Midbrain (tissue), 1 donor: ENCODE measurements around the gene SBK3.
A peak's percentile ranks its signal among the peaks of the same experiment; 100 is the strongest.
"Not testable (repeated sequence)": the region's sequence is repeated elsewhere in the genome, so short reads cannot be mapped to it uniquely, and the experiment has no call there.

Experiments
- DNase-seq: peaks from one replicate; lab custom pipeline; 2025; lab: John Stamatoyannopoulos, UW

Gene SBK3, protein sequence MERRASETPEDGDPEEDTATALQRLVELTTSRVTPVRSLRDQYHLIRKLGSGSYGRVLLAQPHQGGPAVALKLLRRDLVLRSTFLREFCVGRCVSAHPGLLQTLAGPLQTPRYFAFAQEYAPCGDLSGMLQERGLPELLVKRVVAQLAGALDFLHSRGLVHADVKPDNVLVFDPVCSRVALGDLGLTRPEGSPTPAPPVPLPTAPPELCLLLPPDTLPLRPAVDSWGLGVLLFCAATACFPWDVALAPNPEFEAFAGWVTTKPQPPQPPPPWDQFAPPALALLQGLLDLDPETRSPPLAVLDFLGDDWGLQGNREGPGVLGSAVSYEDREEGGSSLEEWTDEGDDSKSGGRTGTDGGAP

DNA sequence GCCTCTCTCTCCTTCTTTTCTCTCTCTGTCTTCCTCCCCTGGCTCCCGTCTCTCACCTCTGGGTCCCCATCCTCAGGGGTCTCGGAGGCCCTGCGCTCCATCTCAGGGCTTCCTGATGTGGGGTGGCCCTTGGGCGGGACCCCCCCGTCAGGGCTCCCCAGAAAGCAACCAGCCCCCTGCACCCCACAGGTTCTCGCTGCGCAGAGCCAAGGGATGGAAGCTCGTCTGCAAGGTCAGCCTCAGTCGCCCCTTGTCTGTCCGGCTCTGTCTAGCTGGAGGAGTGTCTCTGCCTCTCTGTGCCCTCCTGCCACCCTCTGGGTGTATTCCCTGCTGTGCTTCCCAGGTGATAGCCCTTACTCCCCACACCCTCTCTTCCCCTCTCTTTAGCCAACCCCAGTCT lies at the start of gene SBK3:
Gene SBK3 (minus strand): TSS at position 101 of the 400 bp plus-strand sequence. CDS start 0 bp downstream, at position 101.
- DNase-seq = no peak

DNA sequence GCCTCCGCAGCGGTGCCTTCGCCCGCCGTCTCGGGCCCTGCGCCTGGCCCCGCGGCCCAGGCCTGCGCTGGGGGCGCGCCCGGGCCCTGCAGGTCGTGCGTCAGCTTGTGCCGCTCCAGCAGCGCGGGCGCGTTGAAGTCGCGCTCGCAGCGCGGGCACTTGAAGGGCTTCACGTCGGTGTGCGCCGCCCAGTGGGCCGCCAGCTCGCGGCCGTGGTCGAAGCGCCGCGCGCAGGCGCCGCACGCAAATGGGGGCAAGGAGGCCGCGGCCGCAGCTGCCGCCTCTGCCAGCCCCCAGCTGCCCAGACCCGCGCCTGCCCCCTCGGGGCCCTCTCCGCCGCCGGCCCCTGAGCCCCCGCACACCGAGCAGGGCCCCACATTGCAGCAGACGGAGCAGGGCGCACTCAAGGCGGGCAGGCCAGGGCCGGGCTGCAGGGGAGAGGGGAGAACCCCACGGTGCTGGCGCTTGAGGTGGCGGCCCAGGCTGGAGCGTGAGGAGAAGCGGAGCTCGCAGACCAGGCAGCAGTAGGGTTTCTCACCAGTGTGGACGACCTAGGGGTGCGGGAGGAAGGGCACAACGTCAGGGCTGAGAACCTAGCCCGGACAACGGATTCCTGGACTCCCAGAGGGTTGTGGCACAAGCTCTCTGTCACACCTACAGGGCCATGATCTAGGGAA lies 47.9 kb upstream of the SBK3 start:
- no peak for DNase-seq

DNA sequence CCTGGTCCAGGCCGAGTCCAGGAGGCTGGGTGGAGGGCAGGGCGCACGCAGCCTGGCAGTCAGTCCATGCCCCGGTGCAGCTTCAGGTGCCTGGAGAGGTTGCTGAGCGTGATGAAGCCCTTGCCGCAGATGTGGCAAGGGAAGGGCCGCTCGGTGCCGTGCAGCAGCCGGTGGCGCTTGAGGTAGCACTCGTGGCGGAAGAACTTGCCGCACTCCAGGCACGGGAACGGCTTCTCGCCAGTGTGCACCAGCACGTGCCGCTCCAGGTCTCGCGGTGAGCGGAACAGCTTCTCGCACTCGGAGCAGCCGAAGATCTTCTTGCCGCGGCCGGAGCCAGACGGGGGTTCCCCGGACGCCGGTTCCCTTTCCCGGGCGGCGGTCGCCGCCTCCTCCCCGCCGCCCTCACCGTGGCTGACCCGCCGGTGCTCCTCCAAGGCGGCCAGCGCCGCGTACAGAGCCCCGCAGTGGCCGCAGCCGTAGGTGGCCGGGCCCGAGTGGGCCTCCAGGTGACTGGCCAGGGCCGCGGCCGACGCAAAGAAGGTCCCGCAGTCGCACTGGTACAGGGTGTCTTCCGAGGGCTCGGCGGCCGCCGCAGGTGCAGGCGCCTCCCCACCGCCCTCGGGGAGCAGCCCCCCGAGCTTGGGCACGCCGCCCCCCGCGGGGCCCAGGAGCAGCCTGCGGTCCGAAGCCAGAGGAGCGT lies 47.2 kb upstream of the SBK3 start:
- no peak for DNase-seq

DNA sequence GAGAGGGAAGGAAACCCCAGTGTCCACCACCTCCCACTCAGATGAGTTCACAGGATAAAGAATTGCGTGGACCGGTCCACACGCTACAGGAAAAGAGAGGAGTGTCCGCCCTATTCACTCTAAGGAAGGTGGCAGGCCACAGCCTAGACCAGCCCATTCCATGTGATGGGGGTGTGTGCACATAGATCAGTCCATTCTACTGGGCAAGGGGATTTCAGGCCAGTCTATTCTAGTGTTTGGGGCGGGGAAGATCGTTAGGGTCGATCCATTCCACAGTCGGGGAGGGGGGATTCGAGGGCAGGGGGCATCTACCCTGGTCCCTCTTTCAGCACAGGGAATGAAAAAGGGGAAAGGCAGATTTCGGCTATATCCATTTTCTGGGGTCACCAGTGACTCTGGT lies 46.2 kb upstream of the SBK3 start:
- DNase-seq = no peak

DNA sequence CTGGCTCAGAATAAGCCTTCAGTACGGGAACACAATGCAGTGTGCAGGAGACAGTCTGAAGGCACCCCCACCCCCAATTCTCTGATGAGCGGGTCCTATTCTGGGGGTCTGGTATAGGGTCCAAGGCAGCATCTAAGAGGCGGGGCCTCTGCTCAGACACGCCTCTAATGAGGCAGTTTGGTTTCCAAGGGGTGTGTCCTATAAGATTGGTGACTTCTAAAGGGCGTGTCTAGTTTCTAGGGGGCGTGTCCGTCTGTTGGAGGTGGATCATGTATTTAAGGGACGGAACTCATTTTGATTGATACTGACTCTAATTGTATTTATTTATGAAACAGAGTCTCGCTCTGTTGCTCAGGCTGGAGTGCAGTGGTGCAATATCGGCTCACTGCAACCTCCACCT lies 45.3 kb upstream of the SBK3 start:
- no peak for DNase-seq

DNA sequence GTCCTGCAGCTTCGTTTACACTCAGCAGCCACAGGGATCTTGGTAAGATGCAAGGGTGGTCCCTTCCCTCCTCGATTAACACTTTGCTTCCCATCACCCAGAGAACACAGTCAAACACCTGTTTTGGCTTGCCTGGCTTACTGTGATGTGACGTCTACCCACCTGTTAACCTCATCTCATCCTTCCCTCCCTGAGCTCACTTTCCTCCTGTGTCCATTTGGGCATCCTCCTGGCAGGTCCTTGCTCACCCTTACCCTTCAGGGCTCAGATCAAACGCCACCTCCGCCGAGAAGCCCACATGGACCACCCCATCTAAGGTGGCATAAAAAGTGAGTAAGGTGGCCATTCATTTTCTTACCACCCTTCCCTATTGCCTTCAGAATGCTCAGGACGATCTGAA lies 44.8 kb upstream of the SBK3 start:
- DNase-seq = no peak

DNA sequence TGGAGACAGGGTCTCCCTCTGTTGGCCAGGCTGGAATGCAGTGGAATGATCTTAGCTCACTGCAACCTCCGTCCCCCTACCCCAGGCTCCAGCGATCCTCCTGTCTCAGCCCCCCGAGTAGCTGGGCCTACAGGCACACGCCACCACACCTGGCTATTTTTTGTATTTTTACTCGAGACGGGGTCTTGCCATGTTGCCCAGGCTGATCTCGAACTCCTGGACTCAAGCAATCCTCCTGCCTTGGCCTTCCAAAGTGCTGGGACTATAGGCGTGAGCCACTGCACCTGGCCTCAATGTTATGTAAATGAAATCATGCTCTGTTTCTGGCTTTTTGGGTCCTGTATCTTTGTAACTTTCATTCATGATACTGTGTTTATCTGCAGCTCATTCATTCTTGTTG lies 43.4 kb upstream of the SBK3 start:
- no peak for DNase-seq

DNA sequence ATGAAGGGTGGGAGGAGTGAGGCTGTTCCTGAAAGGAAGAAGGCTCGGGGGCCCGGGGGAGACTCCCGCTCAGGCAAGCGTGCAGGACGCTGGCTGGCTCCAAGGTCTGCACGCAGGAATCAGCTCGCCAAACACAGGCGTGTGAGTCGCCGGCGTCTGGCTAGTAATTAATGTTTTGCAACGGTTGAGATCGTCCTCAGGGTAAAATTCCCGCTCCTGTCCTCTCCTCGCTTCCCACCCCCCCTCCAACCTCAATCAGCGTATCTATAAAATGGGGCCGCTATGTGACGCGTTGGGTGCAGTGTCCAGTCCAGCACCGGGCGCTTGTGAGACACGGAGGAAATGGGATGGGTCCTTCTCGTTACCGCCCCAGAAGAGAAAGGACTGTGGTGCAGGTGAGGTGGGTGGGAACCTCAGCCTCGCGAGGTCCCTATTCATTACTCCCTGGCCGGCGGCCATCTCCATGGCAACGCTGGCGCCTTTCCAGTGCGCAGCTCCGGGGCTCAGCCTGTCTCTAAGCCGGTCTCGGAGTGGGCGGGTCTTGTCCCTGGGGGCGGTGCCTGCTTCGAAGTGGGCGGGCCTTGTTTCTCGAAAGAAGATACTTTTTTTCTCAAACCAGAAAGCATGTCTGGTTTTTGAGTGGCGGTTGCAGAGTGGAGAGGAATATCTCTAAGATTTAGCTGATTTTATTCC lies 41.8 kb upstream of the SBK3 start:
- DNase-seq = peak; percentile 91

DNA sequence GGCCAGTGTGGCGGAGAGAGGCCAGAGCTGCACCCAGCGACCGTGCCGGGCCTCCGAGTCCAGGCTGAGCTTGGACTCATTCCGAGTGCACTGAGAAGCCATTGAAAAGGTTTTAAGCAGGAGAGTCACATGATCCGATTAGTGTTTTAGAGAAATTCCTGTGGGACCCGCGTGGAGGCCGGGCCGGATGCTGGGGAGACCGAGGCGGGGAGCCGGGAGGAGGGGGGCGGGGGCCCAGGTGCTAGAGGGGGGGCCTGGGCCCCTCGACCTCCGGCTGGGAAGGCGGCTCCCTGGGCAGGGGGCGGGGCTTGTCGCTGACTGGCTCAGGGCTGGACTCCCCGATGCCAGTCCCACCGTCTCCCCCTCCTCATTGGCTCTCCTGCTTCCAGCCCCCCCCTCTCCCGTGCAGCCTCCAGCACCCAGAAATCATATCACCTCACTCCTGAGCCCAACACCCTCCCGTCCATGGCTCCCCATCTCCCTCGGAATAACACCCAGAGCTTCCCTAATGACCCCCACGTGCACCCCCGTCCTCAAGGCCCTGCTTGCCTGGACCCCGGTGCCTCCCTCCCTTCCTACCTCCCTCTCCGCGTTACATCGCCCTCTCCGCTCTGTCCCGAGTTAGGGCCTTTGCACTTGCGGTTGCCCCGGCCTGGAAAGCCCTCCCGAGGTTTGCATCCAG lies 40.5 kb upstream of the SBK3 start:
- peak; percentile 67 for DNase-seq

DNA sequence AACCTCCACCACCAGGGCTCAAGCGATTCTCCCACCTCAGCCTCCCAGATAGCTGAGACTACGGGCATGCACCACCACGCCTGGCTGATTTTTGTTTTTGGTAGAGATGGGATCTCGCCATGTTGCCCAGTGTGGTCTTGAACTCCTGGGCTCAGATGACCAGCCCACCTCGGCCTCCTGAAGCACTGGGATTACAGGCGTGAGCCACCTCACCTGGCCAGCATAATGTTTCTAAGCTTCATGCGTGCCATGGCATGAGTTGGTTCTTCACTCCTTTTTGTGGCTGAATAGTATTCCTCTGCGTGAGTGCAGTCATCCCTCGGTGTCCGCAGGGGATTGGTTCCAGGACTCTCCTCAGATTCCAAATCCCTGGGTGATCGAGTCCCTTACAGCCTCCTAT lies 39.5 kb upstream of the SBK3 start:
- DNase-seq = no peak

DNA sequence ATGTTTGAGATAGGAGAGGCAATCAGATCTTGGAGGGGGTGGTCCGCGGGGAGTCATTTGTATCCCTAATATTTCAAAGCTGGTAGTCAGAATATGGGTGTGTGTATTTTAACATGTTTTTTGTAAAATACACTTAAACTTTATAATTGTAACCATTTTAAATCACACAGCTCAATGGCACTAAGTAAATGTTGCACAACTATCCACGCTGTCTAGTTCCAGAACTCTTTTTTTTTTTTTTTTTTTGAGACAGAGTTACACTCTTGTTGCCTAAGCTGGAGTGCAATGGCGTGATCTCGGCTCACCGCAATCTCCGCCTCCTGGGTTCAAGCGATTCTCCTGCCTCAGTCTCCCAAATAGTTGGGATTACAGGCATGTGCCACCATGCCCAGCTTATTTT lies 38.6 kb upstream of the SBK3 start:
- not testable (repeated sequence) for DNase-seq

DNA sequence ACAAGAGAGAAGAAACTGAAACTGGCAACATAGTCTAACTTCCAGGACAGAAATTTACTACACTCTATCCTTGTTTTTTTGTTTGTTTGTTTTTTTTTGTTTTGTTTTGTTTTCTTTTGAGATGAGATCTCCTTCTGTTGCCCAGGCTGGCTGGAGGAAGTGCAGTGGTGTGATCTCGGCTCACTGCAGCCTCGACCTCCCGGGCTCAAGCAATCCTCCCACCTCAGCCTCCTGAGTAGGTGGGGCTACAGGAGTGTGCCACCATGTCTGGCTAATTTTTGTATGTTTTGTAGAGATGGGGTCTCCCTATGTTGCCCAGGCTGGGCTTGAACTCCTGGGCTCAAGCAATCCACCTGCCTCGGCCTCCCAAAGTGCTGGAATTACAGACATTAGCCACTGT lies 36.9 kb upstream of the SBK3 start:
- DNase-seq = not testable (repeated sequence)

DNA sequence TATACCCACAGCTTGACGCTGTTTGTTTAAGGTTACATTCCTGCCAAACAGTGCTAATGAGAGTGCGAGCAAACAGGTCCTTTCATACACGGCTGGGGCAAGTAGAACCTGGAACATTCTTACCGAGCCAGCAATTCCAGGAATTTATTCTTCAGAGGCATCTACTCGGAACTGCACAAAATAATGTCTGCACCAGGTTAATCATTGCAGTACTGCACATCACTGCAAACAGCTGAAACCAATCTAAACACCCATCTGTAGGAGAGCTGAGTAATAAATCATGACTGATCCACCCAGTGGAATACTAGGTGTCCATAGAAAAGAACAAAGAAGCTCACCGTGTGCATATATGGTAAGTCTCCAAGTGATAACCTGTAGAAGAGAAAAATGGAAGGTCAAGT lies 36.5 kb upstream of the SBK3 start:
- DNase-seq = no peak

DNA sequence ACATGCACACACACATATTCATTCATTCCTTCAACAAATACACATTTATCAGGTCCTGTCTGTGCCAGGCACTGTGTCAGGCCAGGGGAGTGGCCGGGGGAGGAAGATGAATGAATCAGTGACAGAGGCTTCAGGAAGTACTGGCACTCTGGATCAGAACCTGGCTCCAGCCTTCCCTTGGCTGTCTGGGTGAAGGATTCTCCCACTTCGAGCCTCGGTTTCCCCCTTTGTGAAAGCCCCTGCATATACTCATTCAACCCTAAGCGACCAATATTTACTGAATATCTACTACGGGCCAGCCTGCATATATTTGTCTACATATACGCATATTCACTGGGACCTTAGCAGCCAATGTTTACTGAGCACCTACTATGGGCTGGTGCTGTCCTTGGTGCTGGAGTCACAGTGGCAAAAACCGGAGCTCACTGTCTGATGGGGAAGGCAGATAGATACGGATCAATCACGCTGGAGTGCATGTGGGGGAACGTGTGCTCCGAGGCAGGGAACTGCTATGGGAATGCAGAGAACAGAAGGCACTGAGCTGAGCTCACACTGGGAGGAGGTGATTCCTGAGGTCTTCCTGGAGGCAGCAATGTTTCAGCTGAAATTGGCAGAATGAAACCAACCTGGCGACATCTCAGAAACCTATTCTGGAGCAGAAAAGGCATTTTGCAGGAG lies 35.9 kb upstream of the SBK3 start:
- no peak for DNase-seq

DNA sequence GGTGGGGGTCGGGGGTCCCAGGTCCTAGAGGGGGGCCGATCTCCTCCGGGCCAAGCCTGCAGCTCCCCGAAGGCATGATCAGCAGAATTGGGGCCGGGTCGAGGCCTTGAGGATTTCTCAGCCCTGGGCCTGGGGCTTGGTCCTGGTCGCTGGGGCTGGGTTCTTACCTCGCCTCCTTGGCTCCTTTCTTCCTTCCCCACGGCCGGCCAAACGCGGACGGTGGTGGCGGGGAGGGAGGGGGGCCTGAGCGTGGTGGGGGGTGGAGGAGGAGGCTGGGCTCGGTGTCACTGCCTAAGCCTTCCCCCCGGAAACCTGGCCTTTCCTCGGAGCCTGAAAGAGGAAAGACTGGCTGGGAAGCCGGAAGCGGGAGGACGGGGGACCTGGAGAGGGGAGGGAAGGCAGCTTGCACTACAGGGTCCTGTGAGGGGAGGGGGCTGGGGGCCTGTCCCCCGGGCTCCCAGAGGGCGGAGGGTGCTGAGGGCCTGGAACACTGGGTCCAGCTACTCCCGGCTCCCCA lies 35.3 kb upstream of the SBK3 start, which contains the start of gene ZNF579:
Gene ZNF579 (minus strand): TSS at position 221 of the 517 bp plus-strand sequence. CDS start 1,209 bp downstream, outside the sequence.
- DNase-seq = peak; percentile 93

DNA sequence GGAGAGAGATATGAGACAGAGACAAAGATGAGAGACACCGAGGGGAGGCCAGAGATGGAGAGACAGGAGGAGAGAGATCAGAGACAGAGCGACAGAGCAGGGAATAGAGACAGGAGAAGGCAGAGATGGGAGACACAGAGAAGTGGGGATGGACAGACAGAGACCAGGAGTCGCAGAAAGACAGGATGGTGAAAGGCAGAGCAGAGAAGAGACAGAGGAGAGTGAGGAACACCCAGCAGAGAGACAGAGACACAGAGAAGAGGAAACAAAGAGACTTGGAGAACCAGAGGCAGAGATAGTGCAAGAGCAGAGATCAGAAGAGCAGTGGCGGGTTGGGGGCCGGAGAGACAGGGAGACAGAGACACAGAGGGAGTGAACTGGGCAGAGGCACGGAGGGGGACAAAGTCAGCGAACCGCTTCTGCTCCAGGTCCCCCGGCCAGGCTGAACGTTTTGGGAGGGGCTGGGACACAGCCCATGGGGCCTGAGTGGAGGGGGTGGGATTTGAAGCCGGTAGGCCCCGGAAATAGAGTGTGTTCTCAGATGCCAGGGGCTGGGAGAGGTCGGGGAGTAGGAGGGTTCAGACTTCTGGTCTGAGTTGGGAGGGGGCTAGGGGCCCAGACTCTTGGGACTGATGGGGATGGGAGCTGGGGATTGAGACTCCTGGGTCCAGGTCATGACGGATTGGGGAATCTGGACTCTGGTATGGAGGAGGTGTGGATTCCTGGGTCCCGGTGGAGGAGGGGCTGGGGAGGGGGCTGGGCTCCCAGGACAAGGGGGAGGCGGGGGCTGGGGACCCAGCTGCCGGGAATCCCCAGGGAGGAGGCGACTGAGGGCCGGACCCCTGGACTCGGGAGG lies 34.7 kb upstream of the SBK3 start:
- DNase-seq = no peak

DNA sequence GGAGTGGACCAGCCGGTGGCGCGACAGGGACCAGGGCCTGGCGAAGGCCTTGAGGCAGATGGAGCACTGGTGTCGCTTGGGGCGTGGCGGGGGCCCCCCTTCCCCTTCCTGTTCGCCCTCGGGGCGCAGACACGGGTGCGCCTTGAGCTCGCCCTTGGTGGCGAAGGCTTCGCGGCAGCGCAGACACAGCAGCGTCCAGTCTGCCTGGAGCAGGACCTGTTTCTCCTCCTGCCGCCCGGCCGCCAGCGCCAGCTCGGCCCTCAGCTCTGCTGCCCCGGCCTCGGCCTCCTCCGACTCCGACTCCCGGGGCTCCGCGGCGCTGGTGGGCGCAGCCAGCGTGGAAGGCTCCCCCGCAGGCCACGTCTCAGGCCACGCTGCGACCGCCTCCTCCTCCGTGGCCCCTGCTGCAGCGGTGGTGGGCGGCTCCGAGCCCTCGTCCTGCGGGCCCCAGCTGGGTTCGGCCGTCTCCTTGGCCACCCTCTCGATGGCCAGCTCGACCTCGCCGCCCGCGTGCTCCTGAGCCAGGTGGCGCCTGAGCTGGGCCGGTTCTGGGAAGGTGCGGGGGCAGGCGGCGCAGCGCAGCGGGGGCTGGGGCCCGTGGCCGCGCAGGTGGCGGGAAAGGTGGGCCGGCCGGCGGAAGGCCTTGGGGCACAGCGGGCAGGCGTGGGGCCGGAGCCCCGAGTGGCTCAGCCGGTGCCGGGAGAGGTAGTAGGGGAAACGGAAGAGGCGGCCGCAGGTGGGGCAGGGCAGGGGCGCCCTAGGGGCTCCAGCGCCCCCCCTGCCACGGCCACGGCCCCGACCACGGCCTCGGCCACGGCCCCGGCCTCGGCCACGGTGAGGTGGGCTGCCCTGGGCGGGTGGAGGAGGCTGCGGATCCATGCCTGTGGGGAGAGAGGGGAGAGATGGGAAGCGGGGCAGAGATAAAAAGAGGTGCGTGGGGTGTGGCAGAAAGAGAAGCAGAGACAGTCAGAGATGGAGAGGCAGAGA lies 33.7 kb upstream of the SBK3 start:
- DNase-seq = no peak

DNA sequence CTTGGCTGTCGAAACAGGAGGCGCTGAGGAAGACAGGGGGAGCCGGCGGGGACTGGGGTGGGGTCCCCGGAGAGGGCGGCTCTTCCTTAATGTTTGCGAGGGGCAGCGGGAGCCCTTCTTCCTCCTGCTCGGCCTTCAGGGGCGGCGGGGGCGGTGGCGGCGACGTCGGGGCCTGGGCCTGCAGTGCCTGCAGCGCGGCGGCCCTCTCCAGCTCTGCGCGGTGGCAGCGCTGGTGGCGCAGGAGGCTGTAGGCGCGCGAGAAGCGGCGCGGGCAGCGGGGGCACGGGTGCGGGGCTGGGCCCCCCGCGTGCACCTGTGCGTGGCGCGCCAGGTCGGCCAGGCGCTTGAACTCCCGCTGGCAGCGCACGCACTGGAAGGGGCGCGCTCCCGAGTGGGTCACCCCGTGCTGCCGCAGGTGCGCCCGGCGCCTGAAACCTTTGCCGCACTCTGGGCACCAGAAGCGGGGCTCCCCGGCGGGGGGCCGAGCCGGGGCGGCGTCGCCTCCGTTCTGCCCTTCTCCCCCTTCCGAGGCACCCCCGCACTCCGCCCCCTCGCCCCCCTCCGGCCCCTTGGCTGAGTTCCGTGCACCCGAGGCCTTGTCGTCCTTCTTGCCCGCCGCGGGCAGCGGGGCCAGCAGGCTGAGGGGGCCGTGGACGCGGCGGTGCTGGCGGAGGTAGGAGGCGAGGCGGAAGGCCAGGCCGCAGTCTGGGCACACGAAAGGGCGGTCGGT lies 32.9 kb upstream of the SBK3 start:
- no peak for DNase-seq
